GM08714 (cell line): ENCODE data around the gene CPZ.

ENCODE experiments used
- H3K4me3 ChIP-seq: fragments of 200-500 bp; sonication (Bioruptor generic); 2 replicates; pipeline ENCODE4 v1.5.1; 2014; ENCODE audit warnings: mild to moderate bottlenecking, low read length, inconsistent platforms
- ZNF274 ChIP-seq: IDR thresholded peaks from 2 replicates; pipeline ENCODE4 v1.6.1; 2012; ENCODE audit warnings: mild to moderate bottlenecking, low read depth, low read length

The CPZ gene

GRCh38 chr4:8592366-8593263, at the start of gene CPZ:
Gene CPZ, plus strand, starts transcription at chr4:8592765. Its CDS starts 69 bp downstream, at chr4:8592834.
- H3K4me3 ChIP-seq, result no peak within 1 kb of the TSS
- no peak for TF ChIP-seq ZNF274

GRCh38 chr4:8542776-8543525, 49.6 kb upstream of the CPZ start:
- H3K4me3 ChIP-seq, result no peak overlapping the region
- no peak for TF ChIP-seq ZNF274

- H3K4me3 ChIP-seq, result no peak overlapping the region
- no peak for TF ChIP-seq ZNF274
Observed at GRCh38 chr4:8543623-8544022, 48.9 kb upstream of the CPZ start.

GRCh38 chr4:8544282-8544681, 48.3 kb upstream of the CPZ start:
- no peak for TF ChIP-seq ZNF274
- no peak overlapping the region for H3K4me3 ChIP-seq

- TF ChIP-seq ZNF274, result no peak
- no peak overlapping the region for H3K4me3 ChIP-seq
Observed at GRCh38 chr4:8544741-8545438, 47.7 kb upstream of the CPZ start.

DNA sequence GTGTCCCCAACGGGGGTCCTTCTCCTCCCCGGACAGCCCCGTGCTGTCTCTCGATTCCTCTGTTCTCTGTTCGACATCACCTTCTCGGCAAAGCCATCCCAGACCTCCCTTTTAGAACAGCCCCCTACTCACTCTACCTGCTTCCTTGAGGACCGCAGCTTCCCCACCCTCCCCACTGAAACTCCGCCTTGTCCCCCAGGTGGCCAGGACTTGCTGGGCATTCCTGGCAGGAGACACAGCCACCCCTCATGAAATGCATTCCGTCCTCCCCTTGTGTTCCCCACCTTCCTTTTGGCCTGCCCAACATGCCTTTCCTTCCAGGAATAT, 47.2 kb upstream of the CPZ start:
- no peak overlapping the region for H3K4me3 ChIP-seq
- TF ChIP-seq ZNF274, result no peak

GRCh38 chr4:8546766-8547107, 45.8 kb upstream of the CPZ start:
- TF ChIP-seq ZNF274, result no peak
- H3K4me3 ChIP-seq, result no peak overlapping the region

- TF ChIP-seq ZNF274, result no peak
- H3K4me3 ChIP-seq, result no peak overlapping the region
Observed at GRCh38 chr4:8547108-8547911, 45.3 kb upstream of the CPZ start.

DNA sequence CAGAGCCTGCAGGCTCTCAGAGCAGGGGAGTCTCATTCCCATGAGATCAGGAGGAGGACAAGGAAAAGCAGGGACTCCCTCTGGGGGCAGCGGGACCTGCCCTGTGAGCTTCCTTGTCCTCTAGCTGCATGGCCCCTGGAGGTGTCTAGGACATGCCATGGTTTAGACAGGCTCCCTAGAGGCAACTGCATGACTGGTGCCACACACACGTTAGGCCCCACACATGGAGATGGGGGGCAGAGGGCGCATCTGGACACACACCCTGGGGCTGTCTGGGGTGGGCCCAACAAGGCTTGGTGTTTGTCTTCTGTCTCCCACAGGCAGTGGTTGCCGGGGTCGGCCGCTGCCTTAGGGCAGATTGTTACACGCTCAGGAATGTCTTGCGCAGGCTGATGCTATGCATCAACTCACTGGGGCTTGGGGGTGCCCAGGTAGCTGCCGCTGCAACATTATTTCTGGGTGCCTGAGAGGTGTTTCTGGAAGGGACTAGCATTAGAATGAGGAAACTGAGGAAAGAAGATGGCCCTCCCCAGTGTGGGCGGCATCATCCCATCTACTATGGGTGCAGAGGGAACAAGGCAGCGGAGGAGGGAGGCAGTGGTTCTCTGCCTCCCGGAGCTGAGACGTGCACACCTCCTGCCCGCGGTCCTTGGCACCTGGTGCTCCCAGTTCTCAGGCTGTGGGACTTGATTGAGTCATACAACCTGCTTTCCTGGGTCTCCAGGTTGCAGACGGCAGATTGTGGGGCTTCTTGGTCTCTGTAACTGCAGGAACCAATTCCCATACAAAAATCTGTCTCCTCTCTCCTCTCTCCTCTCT, 44.4 kb upstream of the CPZ start:
- TF ChIP-seq ZNF274, result no peak
- no peak overlapping the region for H3K4me3 ChIP-seq

DNA sequence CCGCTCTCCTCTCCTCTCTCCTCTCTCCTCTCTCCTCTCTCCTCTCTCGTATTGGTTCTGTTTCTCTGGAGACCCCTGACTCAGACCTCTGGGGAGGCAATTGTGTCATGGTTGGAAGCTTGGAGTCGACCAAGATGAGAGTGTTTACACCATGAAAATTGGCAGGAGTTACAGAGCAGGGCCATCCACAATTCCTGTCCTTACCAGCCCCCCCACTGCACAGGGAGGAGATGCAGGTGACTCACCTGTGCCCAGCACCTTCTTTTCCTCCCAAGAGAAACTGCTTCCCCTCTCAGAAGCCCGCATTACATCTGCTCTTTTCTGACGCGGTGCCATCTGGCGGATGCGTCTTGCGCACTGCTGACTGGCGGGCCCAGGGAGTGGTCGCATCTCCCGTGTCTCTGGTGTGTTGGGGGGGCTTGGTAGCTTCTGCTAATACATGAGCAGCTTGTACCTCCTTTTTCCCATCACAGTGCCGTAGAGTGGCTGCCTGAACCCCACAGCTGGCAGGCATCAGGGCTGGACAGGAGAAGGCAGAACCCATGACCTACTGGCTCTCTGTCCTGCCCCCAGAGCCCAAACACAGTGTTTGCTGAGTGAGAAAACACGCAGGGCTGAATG, 43.7 kb upstream of the CPZ start:
- no peak overlapping the region for H3K4me3 ChIP-seq
- no peak for TF ChIP-seq ZNF274

DNA sequence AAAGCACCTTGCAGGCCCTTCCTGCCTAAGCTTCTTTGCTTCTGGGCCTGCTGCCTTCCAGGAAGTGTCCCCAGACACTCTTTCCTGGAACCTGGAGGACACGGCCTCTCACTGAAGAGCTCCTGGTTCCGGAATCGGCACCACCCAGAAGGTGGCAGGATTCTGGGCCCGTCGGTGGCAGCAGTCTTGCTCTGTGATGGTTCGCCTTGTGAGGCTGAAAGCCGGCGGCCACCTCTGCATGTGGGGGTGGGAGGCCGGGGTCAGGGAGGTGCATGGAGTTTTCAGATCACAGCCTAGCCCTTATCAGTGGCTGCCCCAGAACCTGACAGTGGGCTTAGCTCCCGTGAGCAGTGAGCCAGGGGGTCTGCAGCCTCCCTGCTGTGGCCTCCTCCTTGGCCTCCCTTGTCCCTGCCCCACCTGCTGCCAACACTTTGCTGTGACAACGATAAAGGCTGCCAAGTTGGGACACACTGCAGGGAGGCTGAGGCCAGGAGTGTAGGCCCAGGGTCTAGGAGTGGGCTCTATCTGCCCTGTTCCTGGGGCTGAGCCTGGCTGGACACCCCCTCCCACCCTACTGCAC, 43.1 kb upstream of the CPZ start:
- TF ChIP-seq ZNF274, result no peak
- H3K4me3 ChIP-seq, result no peak overlapping the region

- TF ChIP-seq ZNF274, result no peak
- H3K4me3 ChIP-seq, result no peak overlapping the region
Observed at GRCh38 chr4:8550691-8551090, 41.9 kb upstream of the CPZ start.
